Right lobe of liver (tissue), 4 donors: ENCODE results near the gene APOC3.

Experiments
- CTCF ChIP-seq, 4 donors: fragments of 200-600 bp in 3 of 4; fragments of 450-650 bp in 1 of 4; IDR thresholded peaks; one replicate each; pipeline versions ENCODE4 v1.5.1 to v1.8.0; 2016 to 2022; ENCODE audit warnings: antibody characterized with exemption in 4 of 4, mild to moderate bottlenecking in 2 of 4
- POLR2A ChIP-seq: fragments of 450-650 bp; IDR thresholded peaks from one replicate; pipeline ENCODE4 v1.6.1; 2017; ENCODE audit warnings: antibody characterized with exemption, mild to moderate bottlenecking
- donor health status: DM: no; HTN: no; CAD: no.
- donor health status: DM: no; HTN: no; CAD: no.
- donor health status: DM: no; HTN: yes; CAD: no.

- no peak for TF ChIP-seq CTCF (IDR thresholded peaks at IDR 0.05)
- TF ChIP-seq POLR2A: no peak
These were observed 6.9 kb downstream of the APOC3 start for GRCh38 chr11:116836632-116836991.
